Measurements from ENCODE around the gene NPHS1.

The NPHS1 gene

DNA sequence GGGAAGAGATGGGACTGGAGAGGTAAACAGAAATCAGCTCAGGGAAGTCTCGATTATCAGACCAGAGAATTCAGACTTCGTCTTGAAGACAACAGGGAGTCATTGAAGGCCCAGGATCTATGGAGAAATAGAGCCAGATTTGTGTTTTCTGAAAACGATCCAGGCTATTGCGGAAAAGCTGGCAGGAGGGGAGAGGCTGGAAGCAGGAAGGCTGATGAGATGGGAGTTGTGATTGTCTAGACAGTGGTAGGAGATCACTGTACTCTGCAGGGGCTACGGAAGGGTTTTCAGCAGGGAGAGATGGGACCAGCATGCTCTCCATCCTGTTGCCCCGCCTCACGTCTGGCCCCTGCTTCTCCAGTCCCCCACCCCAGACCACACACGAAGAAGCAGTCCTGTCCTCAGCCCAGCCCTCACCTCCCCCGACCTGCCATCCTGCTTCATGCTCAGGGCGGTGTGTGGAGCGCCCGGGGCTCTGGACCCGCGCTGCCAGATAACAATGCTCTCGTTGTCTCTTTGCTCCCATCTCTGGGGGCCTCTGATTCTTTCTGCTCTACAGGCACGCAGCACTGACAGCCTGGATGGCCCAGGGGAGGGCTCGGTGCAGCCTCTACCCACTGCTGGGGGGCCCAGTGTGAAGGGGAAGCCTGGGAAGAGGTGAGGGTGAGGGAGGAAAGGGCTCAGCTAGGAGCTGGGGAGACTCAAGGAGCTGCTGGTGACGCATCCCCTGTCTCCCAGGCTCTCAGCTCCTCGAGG lies 75.0 kb downstream of the NPHS1 start:
- no peak overlapping the region for H3K4me3 ChIP-seq (ENCODE audit: low read depth, low read length)
- TF ChIP-seq, protein P1, sequence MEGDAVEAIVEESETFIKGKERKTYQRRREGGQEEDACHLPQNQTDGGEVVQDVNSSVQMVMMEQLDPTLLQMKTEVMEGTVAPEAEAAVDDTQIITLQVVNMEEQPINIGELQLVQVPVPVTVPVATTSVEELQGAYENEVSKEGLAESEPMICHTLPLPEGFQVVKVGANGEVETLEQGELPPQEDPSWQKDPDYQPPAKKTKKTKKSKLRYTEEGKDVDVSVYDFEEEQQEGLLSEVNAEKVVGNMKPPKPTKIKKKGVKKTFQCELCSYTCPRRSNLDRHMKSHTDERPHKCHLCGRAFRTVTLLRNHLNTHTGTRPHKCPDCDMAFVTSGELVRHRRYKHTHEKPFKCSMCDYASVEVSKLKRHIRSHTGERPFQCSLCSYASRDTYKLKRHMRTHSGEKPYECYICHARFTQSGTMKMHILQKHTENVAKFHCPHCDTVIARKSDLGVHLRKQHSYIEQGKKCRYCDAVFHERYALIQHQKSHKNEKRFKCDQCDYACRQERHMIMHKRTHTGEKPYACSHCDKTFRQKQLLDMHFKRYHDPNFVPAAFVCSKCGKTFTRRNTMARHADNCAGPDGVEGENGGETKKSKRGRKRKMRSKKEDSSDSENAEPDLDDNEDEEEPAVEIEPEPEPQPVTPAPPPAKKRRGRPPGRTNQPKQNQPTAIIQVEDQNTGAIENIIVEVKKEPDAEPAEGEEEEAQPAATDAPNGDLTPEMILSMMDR (IDR thresholded peaks at IDR 0.05; ENCODE audit: low read depth, low read length) = no peak

DNA sequence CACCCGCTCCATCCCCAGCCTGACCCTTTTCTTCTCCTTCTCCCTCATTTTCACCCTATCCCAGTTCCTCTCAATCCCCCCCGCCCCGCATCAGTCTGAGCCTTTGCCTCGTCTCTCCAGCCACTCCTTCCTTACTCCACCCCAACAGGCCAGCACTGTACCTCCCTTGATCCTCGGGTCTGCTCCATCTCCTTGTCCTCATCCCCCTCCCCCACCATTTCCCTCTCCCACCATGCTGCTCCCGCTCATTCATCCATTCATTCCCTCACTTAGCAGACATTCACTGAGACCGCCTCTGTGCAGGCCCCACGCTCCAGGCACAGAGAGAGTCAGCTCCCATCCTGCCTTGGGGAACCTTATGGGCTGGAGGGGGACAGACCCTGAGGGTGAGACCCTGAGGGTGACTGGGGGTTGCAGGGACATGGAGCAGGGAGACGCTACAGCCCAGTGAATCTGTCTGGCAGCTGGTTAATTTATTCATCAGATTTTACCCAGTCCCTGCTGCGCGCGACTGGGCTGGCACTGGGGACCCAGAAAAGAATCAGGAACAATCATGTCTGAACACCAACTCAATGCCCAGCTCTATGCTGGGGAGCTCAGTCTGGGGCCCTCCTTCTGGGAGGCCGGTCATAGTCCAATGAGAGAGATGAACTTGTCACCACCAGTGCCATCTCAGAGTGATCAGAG lies 76.1 kb downstream of the NPHS1 start:
- peak overlapping the region; percentile 71 for H3K4me3 ChIP-seq (ENCODE audit: low read depth, low read length)
- TF ChIP-seq, protein P1 (IDR thresholded peaks at IDR 0.05; ENCODE audit: low read depth, low read length) = no peak
